Mucosa of gallbladder (tissue), 1 donor: Measurements from ENCODE around the gene MYO18B. TPM values are rescaled to one million over a fixed set of nuclear protein-coding genes. Genes with fewer than 3 reads are reported as not detected.
A peak's percentile ranks its signal among the peaks of the same experiment; 100 is the strongest.

ENCODE experiments used
- DNase-seq: peaks from one replicate; pipeline ENCODE4 v3.0.0-alpha.2; 2020; ENCODE audit warnings: low spot score
- total RNA-seq: library from RNA; stranded (reverse); gene quantifications from one replicate; pipeline ENCODE4 v1.2.1, GENCODE V29; 2021
- donor health status: DM: no; HTN: no; CAD: no.

The MYO18B gene
- total RNA-seq, 1 donor from 2014 or later: 0.06 TPM

DNA sequence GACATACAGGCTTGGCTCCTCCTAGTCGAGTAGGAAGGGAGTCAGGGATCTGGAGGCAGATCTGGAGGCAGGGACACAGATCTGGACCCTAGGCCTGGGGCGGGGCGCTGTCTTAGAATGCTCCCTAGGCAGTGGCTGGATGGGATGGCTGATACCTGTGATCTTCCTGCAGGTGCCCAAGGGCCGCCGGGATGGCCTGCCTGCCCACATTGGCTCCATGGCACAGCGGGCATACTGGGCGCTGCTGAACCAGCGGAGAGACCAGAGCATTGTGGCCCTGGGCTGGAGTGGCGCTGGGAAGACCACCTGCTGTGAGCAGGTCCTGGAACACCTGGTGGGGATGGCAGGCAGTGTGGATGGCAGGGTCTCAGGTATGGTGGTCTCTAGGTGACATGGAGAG, 35.4 kb downstream of the MYO18B start:
- DNase-seq: no peak

DNA sequence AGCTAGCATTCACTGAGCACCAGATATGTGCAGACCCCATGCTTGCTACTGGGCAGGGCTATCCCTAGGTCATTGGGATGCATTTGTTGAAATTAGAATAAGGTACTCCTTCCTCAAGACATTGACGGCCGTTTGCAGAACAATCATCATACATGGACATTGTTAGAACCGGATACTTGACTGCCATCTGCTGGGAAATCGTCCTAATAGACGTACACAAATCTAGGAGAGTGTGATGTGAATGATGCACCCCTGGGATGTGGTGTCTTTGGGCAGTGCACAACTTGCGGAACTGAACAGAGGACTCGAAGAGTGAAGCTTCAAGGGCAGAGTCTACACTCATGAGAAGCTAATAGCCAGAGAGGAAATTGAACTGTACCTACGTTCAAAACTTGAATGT, 35.9 kb downstream of the MYO18B start:
- no peak for DNase-seq

- DNase-seq: no peak
These were observed 37.4 kb downstream of the MYO18B start for GRCh38 chr22:25779426-25779825.

DNA sequence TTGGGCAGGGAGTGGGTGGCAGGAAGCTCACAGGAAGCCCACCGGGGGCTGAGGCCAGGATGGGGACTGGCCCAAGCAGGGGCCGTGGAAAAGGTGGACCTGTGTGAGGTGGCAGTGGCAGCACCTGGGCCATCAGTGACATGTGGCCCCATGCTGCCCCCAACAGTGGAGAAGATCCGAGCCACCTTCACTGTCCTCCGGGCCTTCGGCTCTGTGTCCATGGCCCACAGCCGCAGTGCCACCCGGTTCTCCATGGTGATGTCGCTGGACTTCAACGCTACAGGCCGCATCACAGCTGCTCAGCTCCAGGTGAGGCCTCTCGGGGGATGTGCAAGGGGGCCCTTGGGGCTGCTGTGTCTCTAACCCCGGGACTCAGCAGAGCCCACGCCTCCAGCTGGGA, 37.9 kb downstream of the MYO18B start:
- DNase-seq: no peak

DNA sequence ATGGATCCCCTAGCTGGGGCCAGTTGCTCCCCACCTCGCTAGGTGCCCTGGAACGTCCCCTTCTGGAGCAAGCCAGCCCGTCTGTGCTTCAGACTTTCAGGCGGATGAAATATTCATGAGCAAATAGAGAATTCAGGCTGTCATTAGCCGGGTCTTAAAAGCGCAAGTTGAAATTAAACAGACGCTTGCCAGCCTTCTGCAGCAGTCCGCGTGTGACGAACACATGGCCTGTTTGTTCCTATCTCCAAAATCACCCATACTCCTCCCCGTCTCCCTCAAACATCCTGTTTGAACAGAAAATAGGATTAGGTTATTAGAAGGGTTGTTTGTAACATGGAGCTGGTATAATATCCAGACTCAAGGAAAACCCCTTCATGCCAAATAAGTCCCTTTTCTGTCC, 38.7 kb downstream of the MYO18B start:
- DNase-seq: peak; percentile 12

DNA sequence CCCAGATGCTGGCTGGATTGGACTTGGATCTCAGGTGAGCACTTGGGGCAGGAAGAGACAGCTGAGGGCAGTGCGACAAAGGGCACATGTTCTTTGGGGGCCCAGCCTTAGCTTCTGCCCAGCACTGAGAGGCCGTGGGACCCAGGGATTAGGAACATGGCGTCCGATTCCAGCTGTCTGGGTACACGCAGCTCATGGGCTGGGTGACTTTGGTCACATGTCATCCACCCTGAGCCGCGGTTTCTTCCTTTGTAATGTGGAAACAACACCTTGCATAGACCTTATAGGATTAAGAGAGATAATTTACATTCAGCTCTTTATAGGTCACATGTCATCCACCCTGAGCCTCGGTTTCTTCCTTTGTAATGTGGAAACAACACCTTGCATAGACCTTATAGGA, 39.8 kb downstream of the MYO18B start:
- no peak for DNase-seq

- DNase-seq: no peak
These were observed 40.8 kb downstream of the MYO18B start for GRCh38 chr22:25782831-25783230.

DNA sequence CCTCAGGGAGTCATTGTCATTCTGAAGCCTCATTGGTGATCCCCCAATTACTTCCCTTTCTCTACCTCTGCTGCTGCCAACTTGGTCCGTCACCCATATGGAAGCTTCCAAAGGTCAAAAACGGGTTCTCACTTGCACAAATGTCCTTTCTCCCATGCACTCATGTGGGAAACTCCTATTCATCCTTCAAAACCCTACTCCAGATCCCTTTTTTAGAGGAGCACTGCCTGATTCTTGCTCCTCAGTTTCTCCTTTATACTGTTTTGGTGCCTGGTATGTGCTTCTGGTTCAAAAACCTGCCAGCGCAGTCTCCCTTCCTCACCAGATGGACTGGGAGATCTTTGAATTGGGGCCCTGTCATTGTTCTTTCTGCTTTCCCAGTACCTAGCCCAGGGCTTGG, 41.9 kb downstream of the MYO18B start:
- DNase-seq: no peak

DNA sequence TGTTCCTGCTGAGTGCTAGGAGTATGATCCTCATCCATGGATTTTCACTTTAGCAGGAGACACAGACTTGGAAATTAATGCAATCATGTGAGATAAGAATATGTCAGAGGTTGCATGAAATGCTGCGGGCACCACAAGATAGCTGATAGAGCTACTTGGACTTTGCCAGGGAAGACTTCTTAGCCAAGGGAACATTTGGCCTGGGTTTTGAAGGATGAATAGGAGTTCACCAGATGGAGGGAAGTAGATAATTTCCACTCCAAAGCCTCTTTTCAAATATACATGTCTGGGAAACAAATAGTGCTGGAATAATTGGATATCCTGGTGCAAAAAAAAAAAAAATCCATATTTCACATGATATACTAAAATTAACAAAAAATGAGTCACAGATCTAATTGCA, 44.2 kb downstream of the MYO18B start:
- DNase-seq: no peak

GRCh38 chr22:25791556-25791955, 49.6 kb downstream of the MYO18B start:
- no peak for DNase-seq

DNA sequence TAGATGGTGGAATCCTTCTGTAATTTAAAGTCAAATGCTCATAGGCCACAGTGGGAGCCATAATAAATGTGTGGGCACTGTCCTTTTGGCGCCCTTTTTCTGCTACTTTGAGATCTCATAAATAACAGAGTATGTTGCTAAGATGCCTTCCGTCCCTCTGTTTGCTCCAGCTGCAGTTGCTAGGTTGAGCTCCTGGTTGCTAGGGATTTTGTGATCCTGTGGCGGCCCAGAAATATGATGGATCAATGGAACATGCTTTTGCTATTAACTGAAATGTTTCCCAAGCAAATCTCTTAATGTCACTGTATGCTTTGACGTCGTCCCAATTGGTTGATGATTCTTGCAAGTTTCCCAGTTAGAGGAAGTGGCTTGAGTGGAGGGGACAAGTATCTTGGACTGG, 53.5 kb downstream of the MYO18B start:
- no peak for DNase-seq

DNA sequence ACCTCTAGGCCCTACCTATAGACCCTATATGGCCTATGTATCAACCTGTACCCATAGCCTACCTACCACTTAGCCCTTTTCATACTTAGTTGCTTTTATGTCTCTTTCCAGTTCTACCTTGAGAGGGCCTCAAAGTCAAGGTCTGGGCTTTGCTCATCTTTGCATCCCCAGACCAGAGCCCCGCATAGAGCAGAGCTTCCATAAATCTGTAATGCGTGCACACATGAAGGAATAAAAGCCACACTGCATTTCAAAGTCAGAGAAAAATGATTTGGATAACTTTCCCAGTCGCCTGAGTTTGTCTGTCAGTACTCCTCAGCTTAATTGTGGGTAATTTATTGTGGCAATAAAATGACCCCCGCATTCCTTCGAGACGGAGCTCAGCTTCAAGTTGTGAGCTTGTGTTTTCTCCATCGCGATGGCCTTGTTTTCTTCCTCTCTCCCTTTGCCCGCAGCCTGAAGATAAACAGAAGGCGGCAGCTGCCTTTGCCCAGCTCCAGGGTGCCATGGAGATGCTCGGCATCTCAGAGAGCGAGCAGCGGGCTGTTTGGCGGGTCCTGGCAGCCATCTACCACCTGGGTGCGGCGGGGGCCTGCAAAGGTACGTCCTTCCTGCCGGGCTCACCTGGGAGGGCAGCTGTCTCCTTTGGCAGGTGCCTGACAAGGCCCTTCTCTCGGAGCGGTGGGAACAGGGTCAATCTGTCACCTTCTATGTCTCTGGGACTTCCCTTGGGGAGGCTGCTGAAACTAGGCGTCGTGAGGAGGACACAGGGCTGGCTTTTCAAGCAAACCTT, 55.7 kb downstream of the MYO18B start:
- DNase-seq: no peak

- DNase-seq: no peak
These were observed 58.8 kb downstream of the MYO18B start for GRCh38 chr22:25800766-25801165.

DNA sequence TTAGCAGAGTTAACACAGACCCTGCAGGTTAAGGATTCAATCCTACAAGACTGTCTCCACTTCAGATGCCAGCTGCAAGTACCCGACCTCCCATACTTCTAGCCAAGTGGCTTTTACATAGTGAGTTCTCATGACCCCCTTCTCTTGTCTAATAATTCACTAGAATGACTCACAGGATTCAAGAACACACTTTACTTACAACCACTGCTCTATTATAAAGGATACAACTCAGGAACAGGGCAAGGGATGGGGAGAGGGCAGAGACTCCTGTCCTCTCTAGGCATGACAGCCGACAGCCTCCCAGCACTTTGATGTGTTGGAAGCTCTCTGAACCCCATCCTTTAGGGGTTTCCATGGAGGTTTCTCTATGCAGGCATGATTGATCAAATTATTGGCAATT, 60.0 kb downstream of the MYO18B start:
- DNase-seq: no peak

DNA sequence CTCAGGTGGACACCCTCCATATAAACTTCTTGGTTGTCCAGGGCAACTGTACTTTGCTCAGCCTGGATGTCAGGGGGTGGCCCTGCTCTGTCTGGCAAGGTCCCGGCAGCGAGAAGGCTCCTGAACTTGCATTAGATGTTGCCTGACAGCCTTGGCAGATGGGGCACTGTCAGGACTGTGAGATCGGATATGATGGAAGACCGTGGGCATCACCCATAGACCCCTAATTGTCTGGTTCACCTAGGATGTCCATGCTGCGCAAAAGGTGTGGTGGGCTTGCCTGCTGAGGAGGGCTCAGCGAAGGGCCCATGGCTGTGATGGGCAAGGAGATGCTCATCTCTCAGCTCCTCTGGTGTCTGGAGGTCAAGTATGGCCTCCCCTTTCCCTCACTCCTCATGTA, 62.7 kb downstream of the MYO18B start:
- DNase-seq: no peak

GRCh38 chr22:25806579-25806978, 64.6 kb downstream of the MYO18B start:
- DNase-seq: no peak

- no peak for DNase-seq
These were observed 72.7 kb downstream of the MYO18B start for GRCh38 chr22:25814685-25815084.

DNA sequence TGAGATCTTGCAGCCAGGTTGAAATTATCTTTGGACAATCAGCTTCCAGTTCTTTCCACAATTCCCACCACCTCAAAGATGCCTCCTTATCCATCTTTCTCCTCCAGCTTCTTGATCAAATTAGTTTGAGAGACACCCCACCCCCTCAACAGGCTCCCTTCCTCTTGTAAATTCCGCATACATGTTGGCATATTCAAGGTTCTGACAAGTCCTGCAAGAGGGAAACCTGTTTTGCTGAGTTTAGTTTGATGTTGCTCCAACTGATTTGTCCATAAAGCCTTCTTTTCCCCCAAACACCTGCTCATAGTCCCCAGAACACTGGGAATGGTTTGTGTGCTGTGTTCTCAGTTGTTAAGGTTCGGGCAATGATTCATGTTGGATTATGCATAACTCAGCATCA, 73.6 kb downstream of the MYO18B start:
- no peak for DNase-seq

GRCh38 chr22:25816522-25817059, 74.6 kb downstream of the MYO18B start:
- DNase-seq: no peak

DNA sequence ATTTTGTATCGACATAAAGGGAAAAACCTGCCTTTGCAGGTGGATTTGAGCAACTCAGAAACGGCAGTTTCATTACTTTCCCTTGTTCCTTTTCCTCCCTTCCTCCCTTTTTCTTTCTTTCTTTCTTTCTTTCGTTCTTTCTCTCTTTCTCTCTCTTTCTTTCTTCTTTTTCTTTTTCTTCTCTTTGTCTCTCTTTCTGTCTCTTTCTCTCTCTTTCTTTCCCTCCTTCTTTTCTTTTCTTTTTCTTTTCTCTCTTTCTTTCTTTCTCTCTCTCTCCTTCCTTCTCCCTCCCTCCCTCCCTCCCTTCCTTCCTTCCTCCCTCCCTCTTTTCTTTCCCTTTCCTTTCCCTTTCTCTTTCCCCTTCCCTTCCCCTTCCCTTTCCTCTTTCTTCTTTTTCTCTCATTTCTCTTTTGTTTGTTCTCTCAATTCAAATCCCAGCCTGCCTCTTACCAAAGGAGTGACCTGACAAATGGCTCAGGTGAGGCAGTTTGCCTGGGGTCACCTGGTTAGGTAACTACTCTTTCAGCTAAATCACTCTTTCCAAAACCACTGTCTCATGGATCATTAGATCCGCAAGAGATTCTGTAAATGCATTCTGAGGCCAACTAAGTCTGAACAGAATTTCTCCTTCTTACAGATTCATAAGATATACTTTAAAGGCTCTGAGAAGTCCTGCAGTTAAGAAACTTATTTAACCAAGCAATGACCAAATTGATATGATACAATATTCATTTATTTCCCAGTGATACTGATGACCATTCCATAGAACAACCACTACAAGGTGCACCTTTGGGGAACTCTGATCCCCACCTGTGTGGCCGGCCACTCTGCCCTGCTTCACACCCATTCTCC, 75.3 kb downstream of the MYO18B start:
- DNase-seq: no peak

- no peak for DNase-seq
These were observed 76.6 kb downstream of the MYO18B start for GRCh38 chr22:25818541-25818940.

- DNase-seq: no peak
These were observed 80.4 kb downstream of the MYO18B start for GRCh38 chr22:25822344-25822743.

DNA sequence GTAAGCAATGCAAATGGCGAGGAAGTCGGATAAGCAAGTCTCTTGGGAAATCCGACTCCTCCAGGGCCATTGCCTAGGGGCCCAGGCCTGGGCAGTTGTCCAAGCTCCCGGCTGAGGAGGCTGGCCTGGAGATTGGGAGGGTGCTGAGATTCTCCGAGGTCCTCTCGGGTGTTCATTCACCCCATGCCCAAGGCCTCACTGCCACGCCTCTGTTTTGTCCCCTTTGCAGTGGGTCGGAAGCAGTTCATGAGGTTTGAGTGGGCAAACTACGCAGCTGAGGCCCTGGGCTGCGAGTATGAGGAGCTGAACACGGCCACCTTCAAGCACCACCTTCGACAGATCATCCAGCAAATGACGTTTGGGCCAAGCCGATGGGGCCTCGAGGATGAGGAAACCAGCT, 81.3 kb downstream of the MYO18B start:
- no peak for DNase-seq
